CD4-positive, alpha-beta T cell treated with Interleukin-15 for 1 hour (primary cell): Measurements from ENCODE around the gene CYRIA.
A peak's percentile ranks its signal among the peaks of the same experiment; 100 is the strongest.

Experiments used
- DNase-seq: peaks from one replicate; pipeline ENCODE4 v3.0.0-alpha.2; 2020

Gene CYRIA

GRCh38 chr2:16649353-16650286 is 16.0 kb downstream of the CYRIA start:
- no peak for DNase-seq

DNA sequence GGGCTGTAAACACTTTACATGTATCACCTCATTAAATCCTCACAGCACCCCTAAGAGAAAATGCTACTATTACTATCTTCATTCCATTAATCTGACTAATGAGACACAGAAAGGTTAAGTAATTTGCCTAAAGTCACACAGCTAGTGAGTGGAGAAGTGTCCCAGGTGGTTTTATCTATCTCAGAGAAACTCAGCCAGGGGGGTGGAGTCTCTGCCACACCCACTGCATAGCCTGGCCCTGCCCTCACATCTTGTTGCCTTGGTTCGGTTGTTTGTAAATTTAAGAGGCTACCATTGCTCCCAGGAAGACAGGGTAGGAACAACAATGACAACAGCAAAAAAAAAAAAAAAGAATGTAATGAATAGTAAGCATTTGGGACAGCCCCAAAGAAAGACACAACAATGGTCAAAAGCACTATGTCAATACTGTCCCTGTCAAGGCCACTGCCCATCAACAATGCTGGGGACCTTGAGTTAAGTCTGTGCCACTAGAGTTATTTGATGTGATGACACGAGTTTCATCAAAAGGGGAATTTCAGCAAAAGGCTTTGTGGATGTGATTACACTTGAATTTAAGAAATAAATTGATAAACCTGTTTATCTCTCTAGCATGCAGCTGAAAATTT is 17.5 kb downstream of the CYRIA start:
- DNase-seq: no peak

- DNase-seq: no peak
Observed at GRCh38 chr2:16645775-16646559, 19.7 kb downstream of the CYRIA start.

DNA sequence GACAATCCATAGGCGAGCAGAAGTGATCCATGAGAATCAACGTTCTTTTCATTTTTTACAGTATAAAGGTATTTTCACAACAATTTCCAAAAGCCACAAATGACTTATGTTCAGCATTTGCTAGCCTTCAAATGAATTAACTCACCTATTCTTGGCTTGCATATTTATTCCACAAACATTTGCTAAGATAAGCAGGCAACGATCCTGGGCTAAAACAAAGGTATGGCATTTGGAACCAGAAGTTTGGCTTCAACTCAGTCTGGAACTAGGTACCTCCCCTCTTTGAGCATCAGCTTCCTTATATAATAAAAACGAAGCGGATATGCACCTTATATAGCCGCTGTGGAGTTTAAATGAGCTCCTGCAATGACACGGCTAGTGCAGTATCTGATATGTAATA is 20.5 kb downstream of the CYRIA start:
- DNase-seq: no peak

- DNase-seq: no peak
Observed at GRCh38 chr2:16644221-16644925, 21.3 kb downstream of the CYRIA start.

DNA sequence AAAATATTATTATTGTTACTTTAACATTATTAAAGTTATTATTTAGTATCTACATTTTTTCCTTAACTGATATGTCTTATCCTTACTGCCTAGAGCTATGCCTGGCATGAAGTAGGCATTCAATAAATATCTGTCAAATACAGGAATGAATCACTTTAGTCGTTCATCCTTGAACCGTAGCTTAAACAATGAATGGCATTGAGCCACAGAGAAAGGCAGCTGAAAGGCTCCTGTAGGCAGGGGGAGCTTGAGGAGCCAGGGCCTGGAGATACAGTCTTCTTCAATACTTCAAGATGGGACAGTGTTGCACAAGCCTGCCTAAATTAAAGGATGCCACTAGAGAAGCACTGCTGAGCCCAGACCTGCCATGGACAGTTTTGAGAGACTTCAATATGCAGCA is 22.5 kb downstream of the CYRIA start:
- DNase-seq: no peak

- no peak for DNase-seq
Observed at GRCh38 chr2:16642088-16642487, 23.5 kb downstream of the CYRIA start.

DNA sequence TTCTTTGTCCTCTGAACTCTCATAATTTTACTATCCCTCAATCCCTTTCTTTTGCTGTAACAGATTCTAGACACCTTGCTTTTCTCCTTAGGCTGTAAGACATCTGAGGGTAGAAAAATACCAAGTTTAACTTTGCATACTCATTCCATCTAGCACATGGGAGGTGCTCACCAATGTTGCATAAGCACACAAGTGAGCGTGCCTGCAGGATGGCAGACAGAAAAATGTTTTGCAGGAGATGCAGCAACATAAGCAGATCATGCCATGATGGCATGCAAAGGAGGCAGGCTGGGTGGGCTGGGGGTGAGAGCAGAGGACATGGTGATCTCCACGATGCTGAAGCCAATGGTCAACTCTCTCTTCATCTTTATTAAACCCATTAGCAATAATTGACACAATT is 24.1 kb downstream of the CYRIA start:
- DNase-seq: no peak

DNA sequence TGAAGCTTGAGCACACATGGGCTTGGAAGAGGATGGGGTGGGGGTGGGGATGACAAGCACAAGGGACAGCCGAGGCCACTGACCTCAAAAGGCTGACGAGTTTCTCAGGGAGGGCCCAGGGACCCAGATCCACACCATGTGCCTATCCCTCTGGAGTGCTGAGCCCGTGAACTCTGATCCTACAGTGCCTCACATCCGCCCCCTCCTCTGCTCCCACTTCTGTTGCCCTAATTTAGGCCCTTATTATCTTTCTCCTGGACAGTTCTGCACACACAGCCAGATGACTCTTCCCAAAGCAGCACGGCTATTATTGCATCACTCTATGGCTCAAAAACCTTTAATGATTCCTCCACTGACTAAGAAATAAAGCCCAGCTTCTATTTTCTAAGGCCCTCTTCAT is 24.8 kb downstream of the CYRIA start:
- no peak for DNase-seq

GRCh38 chr2:16640001-16640700 is 25.5 kb downstream of the CYRIA start:
- no peak for DNase-seq

- no peak for DNase-seq
Observed at GRCh38 chr2:16639431-16639830, 26.2 kb downstream of the CYRIA start.

DNA sequence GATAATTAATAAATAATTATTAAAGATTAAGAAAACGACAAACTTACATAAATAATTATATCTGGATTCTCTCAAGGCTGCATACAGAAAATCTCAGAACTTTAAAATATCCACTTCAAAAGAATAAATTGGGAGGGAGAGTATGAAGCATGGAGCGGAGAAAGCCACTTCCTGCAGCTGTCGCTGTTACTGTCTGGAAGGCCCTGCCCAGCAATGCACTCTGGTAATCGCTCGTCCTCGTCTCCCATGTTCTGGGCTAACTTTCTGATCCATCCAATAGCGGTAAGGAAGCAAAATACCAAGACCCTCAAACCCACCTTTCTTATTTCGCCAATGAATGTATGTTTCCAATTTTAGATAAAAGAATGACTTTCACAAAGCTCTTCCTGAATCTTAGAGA is 26.7 kb downstream of the CYRIA start:
- no peak for DNase-seq

DNA sequence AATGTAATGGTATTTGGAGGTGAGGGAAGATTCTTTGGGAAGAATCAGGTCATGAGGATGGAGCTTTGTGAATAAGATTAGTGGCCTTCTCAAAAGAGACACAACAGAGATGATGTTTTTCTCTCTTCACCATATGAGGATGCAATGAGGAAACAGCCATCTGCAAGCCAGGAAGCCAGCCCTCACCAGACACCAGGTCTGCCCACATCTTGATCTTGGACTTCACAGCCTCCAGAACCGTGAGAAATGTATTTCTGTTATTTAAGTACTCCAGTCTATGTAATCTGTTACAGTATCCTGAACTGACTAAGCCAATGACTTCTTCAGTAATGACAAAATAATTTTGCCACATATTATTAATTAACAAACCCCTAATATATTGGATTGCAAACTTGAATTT is 28.3 kb downstream of the CYRIA start:
- no peak for DNase-seq

GRCh38 chr2:16635791-16636699 is 29.6 kb downstream of the CYRIA start:
- DNase-seq: no peak

DNA sequence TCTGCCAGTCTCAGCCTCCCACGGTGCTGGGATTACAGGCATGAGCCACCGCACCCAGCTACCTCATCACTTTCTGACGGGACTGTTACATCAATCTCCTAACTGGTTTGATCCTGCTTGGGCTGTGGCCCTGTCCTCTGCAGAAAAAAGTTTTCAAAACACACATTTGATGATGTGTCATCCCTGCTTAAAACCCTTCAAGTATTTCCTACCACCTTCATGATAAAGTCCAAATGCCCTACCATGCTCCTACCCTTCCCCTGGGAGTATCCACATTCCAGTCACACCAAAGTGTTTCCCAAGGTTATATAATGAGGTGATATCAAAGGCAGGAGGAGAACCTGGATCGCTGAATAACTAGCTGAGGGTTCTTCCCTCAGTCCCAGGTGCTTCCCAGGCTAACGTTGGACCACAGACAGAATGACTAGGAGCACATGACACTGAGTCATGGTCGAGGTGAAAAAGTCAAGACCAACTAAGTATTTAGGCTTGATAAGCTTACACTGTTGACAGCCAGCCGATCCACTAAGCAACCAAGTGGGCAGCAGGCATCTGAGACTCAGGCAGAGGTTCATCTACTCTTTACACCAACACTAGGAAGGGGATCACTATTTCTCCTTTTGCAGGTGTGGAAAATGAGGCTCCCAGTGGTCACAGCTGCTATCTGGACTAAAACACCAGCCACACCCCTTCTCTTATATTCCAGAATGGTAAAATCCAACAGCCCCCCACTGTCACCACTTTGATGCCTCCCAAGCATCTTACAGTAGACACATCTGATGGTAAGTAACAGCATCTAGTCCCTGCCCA is 31.8 kb downstream of the CYRIA start:
- peak; percentile 39 for DNase-seq

DNA sequence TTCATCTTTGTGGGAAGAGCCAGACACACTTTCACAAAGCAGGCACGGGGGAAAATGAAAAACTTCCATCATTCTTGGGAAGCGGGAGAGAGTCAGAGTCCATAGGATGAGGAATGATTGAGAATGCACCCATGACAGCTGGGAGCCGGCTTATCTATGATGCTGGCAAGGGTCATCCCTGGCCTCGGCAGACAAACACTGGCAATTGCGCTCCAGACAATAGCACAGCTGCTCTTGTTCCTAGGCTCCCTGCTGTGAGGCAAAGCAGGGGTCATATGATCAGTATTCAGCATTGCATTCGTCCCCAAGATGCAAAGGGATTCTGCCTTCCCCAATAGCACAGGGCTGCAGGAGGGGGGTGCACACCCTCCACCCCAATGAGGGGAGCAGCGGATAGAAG is 33.0 kb downstream of the CYRIA start:
- no peak for DNase-seq

GRCh38 chr2:16630463-16630862 is 35.2 kb downstream of the CYRIA start:
- peak; percentile 53 for DNase-seq

- no peak for DNase-seq
Observed at GRCh38 chr2:16629770-16630169, 35.9 kb downstream of the CYRIA start.

DNA sequence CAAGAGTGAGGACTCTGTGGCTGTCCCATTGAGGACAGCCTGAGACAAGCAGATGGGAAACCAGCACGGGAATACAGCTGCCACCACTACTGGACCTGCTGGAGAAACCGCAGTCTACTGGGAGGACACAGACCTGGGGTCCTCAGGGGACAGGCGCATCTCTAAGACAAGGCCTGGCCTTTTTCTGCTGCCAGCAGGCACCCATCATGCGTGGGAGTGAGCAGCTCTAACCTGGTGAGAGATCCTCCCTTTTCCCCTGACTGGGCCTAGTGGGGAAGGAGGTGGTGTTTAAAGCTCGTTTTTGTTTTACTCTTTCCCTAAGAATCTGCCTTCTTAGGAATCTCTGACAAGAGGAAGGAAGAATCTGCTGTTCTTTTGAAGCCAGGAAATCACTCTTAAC is 36.6 kb downstream of the CYRIA start:
- DNase-seq: no peak

- DNase-seq: no peak
Observed at GRCh38 chr2:16628314-16628713, 37.3 kb downstream of the CYRIA start.
